Activated CD4-positive, alpha-beta memory T cell treated with anti-CD3 and anti-CD28 coated beads, Interleukin-2, amount 10 ng/mL, durations not matched to agents 7 days and 5 days (primary cell): ENCODE measurements around the gene MAPK1. TPM values are rescaled to one million over a fixed set of nuclear protein-coding genes. Genes with fewer than 3 reads are reported as not detected.
"Not testable (repeated sequence)": the region's sequence is repeated elsewhere in the genome, so short reads cannot be mapped to it uniquely, and the experiment has no call there.

ENCODE experiments used
- CTCF ChIA-PET: fragments of 350-600 bp; sonication (Branson Sonifier 250); formaldehyde crosslinking; loops from one replicate; lab custom pipeline; 2021; ENCODE audit warnings: antibody characterized with exemption, inconsistent platforms; lab: Charles Lee
- POLR2A ChIA-PET: fragments of 350-600 bp; sonication (Branson Sonifier 250); formaldehyde crosslinking; loops from one replicate; lab custom pipeline; 2021; ENCODE audit warnings: antibody characterized with exemption; lab: Charles Lee
- DNase-seq: peaks from one replicate; pipeline ENCODE4 v3.0.0-alpha.2; 2020
- H3K27ac Mint-ChIP-seq: one replicate; pipeline ENCODE4 v1.8.0; 2021; ENCODE audit warnings: mild to moderate bottlenecking, mixed read lengths
- H3K27me3 Mint-ChIP-seq: one replicate; pipeline ENCODE4 v1.8.0; 2021; ENCODE audit warnings: mixed read lengths
- H3K36me3 Mint-ChIP-seq: one replicate; pipeline ENCODE4 v1.8.0; 2021; ENCODE audit warnings: low read depth, mixed read lengths
- H3K4me1 Mint-ChIP-seq: one replicate; pipeline ENCODE4 v1.8.0; 2021; ENCODE audit warnings: mixed read lengths
- H3K4me3 Mint-ChIP-seq: one replicate; pipeline ENCODE4 v1.8.0; 2021; ENCODE audit warnings: mild to moderate bottlenecking, mixed read lengths
- H3K9me3 Mint-ChIP-seq: one replicate; pipeline ENCODE4 v1.8.0; 2021; ENCODE audit warnings: mixed read lengths
- total RNA-seq, 2 experiments: library from RNA; stranded (reverse); gene quantifications; one replicate each; pipeline ENCODE4 v1.2.3, GENCODE V29; 2021

Gene MAPK1
- total RNA-seq, 2 experiments from 2014 or later, result 97.6 to 99.5 TPM

DNA sequence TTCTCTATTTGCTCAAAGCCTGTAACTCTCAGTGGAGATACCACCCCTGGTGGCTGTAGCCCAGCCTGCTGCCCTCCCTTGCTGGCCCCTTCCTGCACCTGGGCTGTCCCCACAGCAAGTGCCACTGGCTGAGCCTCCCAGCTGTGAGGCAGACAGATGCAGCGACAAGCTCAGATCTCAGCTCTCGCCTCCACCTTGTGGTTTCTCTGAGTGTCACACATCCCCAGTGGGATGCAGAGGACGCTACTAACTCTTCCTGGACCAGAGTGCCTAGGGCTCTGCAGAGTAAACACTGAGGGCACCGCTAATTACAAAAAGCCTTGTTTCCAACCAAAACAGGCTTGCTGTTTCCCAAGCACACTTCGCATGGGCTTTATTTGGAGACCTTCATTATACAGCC is 140.8 kb downstream of the MAPK1 start:
- H3K27me3 Mint-ChIP-seq, result no peaks in the 10 kb centered on the region
- POLR2A ChIA-PET, result interaction anchor here (0.6 kb wide), 1 partner anchor 9 kb away, joined by 3 read pairs; the partner anchor contains the start of gene YPEL1
- H3K4me3 Mint-ChIP-seq, result no peak overlapping the region
- no peaks in the 10 kb centered on the region for H3K9me3 Mint-ChIP-seq
- no peaks in the 10 kb centered on the region for H3K36me3 Mint-ChIP-seq
- H3K27ac Mint-ChIP-seq, result no peak overlapping the region
- CTCF ChIA-PET, result interaction anchor here (0.7 to 2.0 kb wide), 4 partner anchors 9 to 226 kb away, joined by 3 to 4 read pairs (median 3); partner anchors contain the start of genes PPM1F and YPEL1
- H3K4me1 Mint-ChIP-seq, result peaks cover 7% of the 10 kb centered on the region
- DNase-seq, result peak; percentile 54

- H3K36me3 Mint-ChIP-seq, result no peaks in the 10 kb centered on the region
- H3K27ac Mint-ChIP-seq, result no peak overlapping the region
- H3K4me3 Mint-ChIP-seq, result no peak overlapping the region
- H3K4me1 Mint-ChIP-seq, result peaks cover 7% of the 10 kb centered on the region
- ChIA-PET CTCF (interaction anchor here (0.7 to 2.0 kb wide), 4 partner anchors 10 to 227 kb away, joined by 3 to 4 read pairs (median 3); partner anchors contain the start of genes PPM1F and YPEL1), POLR2A (interaction anchor here (0.6 kb wide), 1 partner anchor 10 kb away, joined by 3 read pairs; the partner anchor contains the start of gene YPEL1)
- no peak for DNase-seq
- no peaks in the 10 kb centered on the region for H3K27me3 Mint-ChIP-seq
- H3K9me3 Mint-ChIP-seq, result no peaks in the 10 kb centered on the region
These were observed 141.3 kb downstream of the MAPK1 start for GRCh38 chr22:21725956-21726649.

GRCh38 chr22:21724496-21724895 is 142.9 kb downstream of the MAPK1 start:
- ChIA-PET POLR2A (interaction anchor here (1.5 kb wide), 1 partner anchor 11 kb away, joined by 5 read pairs; the partner anchor contains the start of gene YPEL1), CTCF (interaction anchor here (2.0 kb wide), 1 partner anchor 214 kb away, joined by 4 read pairs; no protein-coding TSS in a partner anchor)
- H3K27me3 Mint-ChIP-seq, H3K9me3 Mint-ChIP-seq, H3K36me3 Mint-ChIP-seq, H3K4me3 Mint-ChIP-seq, H3K27ac Mint-ChIP-seq, H3K4me1 Mint-ChIP-seq, DNase-seq: not testable (repeated sequence)

DNA sequence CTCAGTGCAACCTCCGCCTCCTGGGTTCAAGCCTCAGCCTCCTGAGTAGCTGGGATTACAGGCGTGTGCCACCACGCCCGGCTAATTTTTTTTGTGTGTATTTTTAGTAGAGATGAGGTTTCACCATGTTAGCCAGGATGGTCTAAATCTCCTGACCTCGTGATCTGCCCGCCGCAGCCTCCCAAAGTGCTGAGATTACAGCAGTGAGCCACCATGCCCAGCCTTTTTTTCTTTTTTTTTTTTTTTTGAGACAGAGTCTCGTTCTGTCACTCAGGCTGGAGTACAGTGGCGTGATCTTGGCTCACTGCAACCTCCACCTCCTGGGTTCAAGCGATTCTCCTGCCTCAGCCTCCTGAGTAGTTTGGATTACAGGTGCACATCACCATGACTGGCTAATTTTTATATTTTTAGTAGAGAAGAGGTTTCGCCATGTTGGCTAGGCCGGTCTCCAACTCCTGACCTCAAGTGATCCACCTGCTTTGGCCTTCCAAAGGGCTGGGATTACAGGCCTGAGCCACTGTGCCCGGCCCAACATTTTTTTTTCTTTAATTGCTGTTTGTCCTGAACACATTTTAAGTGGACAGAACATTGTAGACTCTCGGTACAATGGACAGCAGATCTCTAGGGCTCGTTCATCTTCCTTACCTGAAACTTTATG is 146.1 kb downstream of the MAPK1 start:
- CTCF ChIA-PET, H3K27ac Mint-ChIP-seq: not testable (repeated sequence)

GRCh38 chr22:21720191-21720859 is 147.1 kb downstream of the MAPK1 start:
- H3K9me3 Mint-ChIP-seq, POLR2A ChIA-PET, DNase-seq, H3K27ac Mint-ChIP-seq, H3K27me3 Mint-ChIP-seq, H3K36me3 Mint-ChIP-seq, H3K4me1 Mint-ChIP-seq, H3K4me3 Mint-ChIP-seq: not testable (repeated sequence)
- CTCF ChIA-PET, result interaction anchor here (0.9 kb wide), 1 partner anchor 29 kb away, joined by 4 read pairs; no protein-coding TSS in a partner anchor

More for the DNA sequence above, 146.1 kb downstream of the MAPK1 start:
- H3K36me3 Mint-ChIP-seq, DNase-seq, POLR2A ChIA-PET, H3K27me3 Mint-ChIP-seq, H3K4me3 Mint-ChIP-seq, H3K9me3 Mint-ChIP-seq, H3K4me1 Mint-ChIP-seq: not testable (repeated sequence)

GRCh38 chr22:21719024-21719423 is 148.4 kb downstream of the MAPK1 start:
- no peak overlapping the region for H3K4me3 Mint-ChIP-seq

DNA sequence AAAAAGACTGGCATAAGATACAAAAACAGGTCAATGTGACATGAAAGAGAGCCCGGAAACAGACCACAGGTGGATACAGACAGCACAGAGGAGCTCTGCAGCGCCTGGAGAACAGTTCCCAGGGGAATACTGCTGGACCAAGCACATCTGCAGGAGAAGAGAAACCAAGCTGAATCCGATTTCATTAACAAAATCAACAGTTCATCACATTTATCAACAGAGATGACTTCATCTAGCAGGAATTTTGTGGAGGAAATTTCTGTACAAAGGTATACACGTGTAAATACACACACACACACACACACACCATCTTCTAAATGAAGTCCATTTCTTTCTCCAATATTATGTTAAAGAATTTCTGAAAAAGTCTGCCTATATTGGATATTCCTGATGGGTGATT is 148.9 kb downstream of the MAPK1 start:
- no peaks in the 10 kb centered on the region for H3K27me3 Mint-ChIP-seq
- H3K9me3 Mint-ChIP-seq, result no peaks in the 10 kb centered on the region
- H3K27ac Mint-ChIP-seq, result no peak overlapping the region
- peaks cover 1% of the 10 kb centered on the region for H3K4me1 Mint-ChIP-seq
- ChIA-PET CTCF (interaction anchor here (0.7 kb wide), 1 partner anchor 9 kb away, joined by 3 read pairs; no protein-coding TSS in a partner anchor), POLR2A (no interaction called here)
- H3K4me3 Mint-ChIP-seq, result no peak overlapping the region
- no peaks in the 10 kb centered on the region for H3K36me3 Mint-ChIP-seq
- no peak for DNase-seq

More at GRCh38 chr22:21719024-21719423, 148.4 kb downstream of the MAPK1 start:
- no peak for DNase-seq
- H3K4me1 Mint-ChIP-seq, result peaks cover 1% of the 10 kb centered on the region
- no peaks in the 10 kb centered on the region for H3K9me3 Mint-ChIP-seq
- H3K27ac Mint-ChIP-seq, result no peak overlapping the region
- no peaks in the 10 kb centered on the region for H3K27me3 Mint-ChIP-seq
- CTCF ChIA-PET, result interaction anchor here (0.7 to 0.9 kb wide), 2 partner anchors 9 to 28 kb away, joined by 3 to 4 read pairs; no protein-coding TSS in a partner anchor
- POLR2A ChIA-PET, result interaction anchor here (0.9 kb wide), 1 partner anchor 16 kb away, joined by 3 read pairs; no protein-coding TSS in a partner anchor
- no peaks in the 10 kb centered on the region for H3K36me3 Mint-ChIP-seq

- H3K36me3 Mint-ChIP-seq, POLR2A ChIA-PET, H3K27ac Mint-ChIP-seq, H3K27me3 Mint-ChIP-seq, DNase-seq, H3K4me3 Mint-ChIP-seq, H3K4me1 Mint-ChIP-seq, H3K9me3 Mint-ChIP-seq: not testable (repeated sequence)
- CTCF ChIA-PET, result interaction anchor here (1.5 kb wide), 1 partner anchor 222 kb away, joined by 3 read pairs; no protein-coding TSS in a partner anchor
These were observed 150.9 kb downstream of the MAPK1 start for GRCh38 chr22:21716395-21717122.

- ChIA-PET POLR2A (no interaction called here), CTCF (interaction anchor here (1.5 kb wide), 1 partner anchor 224 kb away, joined by 3 read pairs; no protein-coding TSS in a partner anchor)
- no peak overlapping the region for H3K27ac Mint-ChIP-seq
- H3K4me1 Mint-ChIP-seq, result peaks cover 3% of the 10 kb centered on the region
- H3K4me3 Mint-ChIP-seq, result no peak overlapping the region
- no peaks in the 10 kb centered on the region for H3K27me3 Mint-ChIP-seq
- H3K36me3 Mint-ChIP-seq, result no peaks in the 10 kb centered on the region
- H3K9me3 Mint-ChIP-seq, result no peaks in the 10 kb centered on the region
- no peak for DNase-seq
These were observed 152.7 kb downstream of the MAPK1 start for GRCh38 chr22:21714786-21715185.

- Mint-ChIP-seq H3K9me3 (no peaks in the 10 kb centered on the region), H3K27me3 (no peaks in the 10 kb centered on the region), H3K4me1 (peaks cover 5% of the 10 kb centered on the region), H3K4me3 (no peak overlapping the region), H3K36me3 (no peaks in the 10 kb centered on the region), H3K27ac (no peak overlapping the region)
- ChIA-PET CTCF (no interaction called here), POLR2A (interaction anchor here (0.6 kb wide), 2 partner anchors 20 to 239 kb away, joined by 3 read pairs; partner anchors contain the start of gene PPM1F)
- no peak for DNase-seq
These were observed 153.2 kb downstream of the MAPK1 start for GRCh38 chr22:21714059-21714770.

DNA sequence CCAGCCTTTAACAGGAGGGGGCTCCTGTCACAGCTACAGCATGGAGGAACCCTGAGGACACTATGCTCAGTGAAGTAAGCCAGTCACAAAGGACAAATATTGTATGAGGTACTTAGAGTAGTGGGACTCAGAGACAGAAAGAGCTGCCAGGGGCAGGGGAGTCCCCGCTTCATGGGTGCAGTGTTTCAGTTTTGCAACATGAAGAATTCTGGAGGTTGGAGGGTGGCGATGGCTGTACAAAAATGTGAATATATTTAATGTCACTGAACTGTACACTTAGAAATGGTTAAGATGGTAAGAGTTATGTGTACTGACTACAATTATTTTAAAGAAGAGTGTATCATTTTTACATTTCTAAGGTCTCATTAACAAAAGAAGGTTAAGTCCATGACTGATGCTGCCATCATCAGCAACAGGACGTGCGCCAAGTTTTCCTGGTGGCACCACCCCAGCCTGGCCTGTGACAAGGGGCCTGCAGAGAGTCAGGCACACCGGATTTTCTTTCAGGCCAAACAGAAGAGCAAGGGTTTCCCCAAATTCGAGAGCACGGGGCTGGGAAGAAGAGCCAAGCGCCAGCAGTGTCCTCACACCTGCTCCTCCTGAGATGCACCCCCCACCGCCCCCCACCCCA is 153.9 kb downstream of the MAPK1 start:
- Mint-ChIP-seq H3K4me3 (no peak overlapping the region), H3K27ac (no peak overlapping the region), H3K27me3 (no peaks in the 10 kb centered on the region), H3K9me3 (no peaks in the 10 kb centered on the region), H3K36me3 (no peaks in the 10 kb centered on the region), H3K4me1 (peaks cover 5% of the 10 kb centered on the region)
- ChIA-PET POLR2A (interaction anchor here (0.6 kb wide), 2 partner anchors 21 to 239 kb away, joined by 3 read pairs; partner anchors contain the start of gene PPM1F), CTCF (interaction anchor here (1.8 kb wide), 1 partner anchor 154 kb away, joined by 5 read pairs; the partner anchor contains the start of gene MAPK1)
- no peak for DNase-seq
